SJSA1 (cell line): ENCODE data around the gene FEN1. TPM values are rescaled to one million over a fixed set of nuclear protein-coding genes. Genes with fewer than 3 reads are reported as not detected.

Source experiments
- total RNA-seq: library from RNA; depleted of rRNA; stranded (reverse); fragments of >200 nt; shearing (Covaris generic); gene quantifications from 2 replicates; pipeline ENCODE4 v1.2.3, GENCODE V29; 2014; rRNA removed

FEN1 gene
- total RNA-seq, 1 experiment from 2014 or later: 185 TPM

Other genes with a start within 250 kb of the FEN1 start
- not detected in 2 replicates for gene SYT7, start 211.8 kb upstream of the FEN1 start, total RNA-seq
- 2.6 TPM in 2 replicates for gene DAGLA, start 112.5 kb upstream of the FEN1 start, total RNA-seq
- gene MYRF, start 40.3 kb upstream of the FEN1 start, total RNA-seq: 1.4 and 3.1 TPM in 2 replicates
- gene TMEM258, start 312 bp upstream of the FEN1 start, total RNA-seq: 70.2 and 74.5 TPM in 2 replicates
- 46.7 and 61.5 TPM in 2 replicates for gene FADS1, start 24.1 kb downstream of the FEN1 start, total RNA-seq
- 2.8 and 8.5 TPM in 2 replicates for gene FADS2, start 35.4 kb downstream of the FEN1 start, total RNA-seq
- gene FADS3, start 98.6 kb downstream of the FEN1 start, total RNA-seq: 139 and 161 TPM in 2 replicates
- gene RAB3IL1, start 124.7 kb downstream of the FEN1 start, total RNA-seq: 1.8 and 3.0 TPM in 2 replicates
- 0.74 TPM in 1 of 2 replicates, not detected in the other for gene BEST1, start 157.4 kb downstream of the FEN1 start, total RNA-seq
- gene FTH1, start 174.7 kb downstream of the FEN1 start, total RNA-seq: 603 and 707 TPM in 2 replicates